ENCODE measurements around the gene IWS1.
"Not testable (repeated sequence)": the region's sequence is repeated elsewhere in the genome, so short reads cannot be mapped to it uniquely, and the experiment has no call there.

The IWS1 gene

GRCh38 chr2:127453392-127454171, 72.7 kb downstream of the IWS1 start:
- DNase-seq: peak; percentile 35 to 49

GRCh38 chr2:127453013-127453391, 73.3 kb downstream of the IWS1 start:
- no peak for DNase-seq

- not testable (repeated sequence) for DNase-seq
Measured at GRCh38 chr2:127452423-127452822, 73.9 kb downstream of the IWS1 start.

GRCh38 chr2:127451981-127452380, 74.3 kb downstream of the IWS1 start:
- DNase-seq: no peak

DNA sequence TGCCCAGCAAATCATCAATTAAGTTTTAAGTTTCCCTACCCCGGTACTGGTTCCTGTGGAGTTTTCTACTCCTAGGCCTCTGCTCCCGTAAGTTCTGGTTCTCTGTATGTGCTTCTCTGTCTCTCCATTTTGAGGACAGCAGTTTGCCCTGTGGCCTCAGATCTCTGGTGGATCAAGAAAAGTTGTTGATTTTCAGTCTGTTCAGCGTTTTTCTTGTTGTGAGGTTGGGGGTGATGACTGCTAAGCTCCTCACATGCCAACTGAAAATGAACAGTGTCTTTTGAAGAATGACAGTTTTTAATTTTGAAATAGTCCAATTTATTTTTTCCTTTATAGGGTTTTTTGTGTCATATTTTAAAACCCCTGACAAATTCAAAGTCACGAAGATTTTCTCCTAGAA, 76.4 kb downstream of the IWS1 start:
- no peak for DNase-seq

GRCh38 chr2:127449414-127449813, 76.9 kb downstream of the IWS1 start:
- DNase-seq: no peak

- no peak for DNase-seq
Measured at GRCh38 chr2:127448526-127448925, 77.8 kb downstream of the IWS1 start.

DNA sequence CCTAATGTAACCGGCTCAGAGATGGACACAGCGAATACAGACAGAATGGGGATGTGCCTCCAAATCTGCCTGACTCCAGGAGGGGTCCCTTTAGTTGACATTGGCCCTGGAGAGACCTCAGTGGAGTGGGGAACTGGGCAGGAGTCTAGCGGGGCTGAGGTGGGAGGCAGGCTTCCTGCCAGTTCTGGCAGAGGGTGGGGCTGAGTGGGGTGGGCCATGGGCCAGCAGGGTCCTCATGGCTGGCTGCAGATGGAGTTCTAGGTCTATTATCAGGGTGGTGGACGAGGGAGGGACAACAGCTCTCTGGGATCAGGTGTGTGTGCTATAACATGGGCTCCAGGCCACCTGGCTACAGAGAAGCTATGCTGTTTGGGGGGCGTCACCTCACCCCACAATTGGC, 86.9 kb downstream of the IWS1 start:
- DNase-seq: no peak

DNA sequence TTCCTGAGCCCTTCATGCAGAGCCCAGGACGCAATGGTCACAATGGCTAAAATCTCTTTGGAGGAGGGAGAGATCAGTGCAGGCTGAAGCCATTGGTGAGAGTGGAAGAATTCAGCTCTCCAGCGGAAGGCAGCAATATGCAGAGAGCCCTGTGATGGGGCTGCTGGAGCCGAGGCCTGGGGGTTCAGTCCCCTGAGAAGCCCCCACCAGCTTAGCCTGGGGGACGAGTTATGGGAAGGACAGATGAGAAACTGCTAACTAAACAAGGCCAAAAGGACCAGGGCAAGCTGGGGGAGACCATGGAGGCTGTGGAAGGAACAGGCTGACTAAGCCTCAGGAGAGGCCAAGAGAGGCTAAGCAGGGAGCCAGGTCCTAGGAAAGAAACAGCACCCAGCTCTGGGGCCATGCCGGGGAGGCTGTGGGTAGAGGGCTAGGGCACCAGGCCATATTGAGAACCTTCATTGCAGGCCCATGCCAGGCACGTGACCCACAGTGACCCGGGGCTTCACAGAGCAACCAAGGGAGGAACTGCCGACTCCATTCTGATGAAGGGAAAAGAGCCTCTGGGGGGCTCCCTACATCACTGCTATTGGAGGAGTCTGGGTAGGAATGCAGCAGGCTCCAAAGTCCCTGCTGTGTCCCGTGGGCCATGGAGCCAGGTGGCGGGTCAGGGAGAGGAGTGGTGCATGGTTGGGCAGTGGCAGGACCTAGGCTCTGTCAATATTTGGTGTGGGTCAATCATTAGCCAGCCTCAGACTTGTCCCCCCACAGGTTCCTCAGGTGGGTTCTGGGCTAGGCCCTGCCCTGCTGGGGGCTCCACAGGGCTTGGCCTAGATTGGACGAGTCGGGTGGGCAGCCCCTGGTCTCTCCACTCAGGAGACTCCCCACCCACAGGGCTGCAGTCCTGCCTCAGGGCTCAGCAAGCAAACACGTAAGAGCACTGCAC, 88.2 kb downstream of the IWS1 start:
- no peak for DNase-seq

DNA sequence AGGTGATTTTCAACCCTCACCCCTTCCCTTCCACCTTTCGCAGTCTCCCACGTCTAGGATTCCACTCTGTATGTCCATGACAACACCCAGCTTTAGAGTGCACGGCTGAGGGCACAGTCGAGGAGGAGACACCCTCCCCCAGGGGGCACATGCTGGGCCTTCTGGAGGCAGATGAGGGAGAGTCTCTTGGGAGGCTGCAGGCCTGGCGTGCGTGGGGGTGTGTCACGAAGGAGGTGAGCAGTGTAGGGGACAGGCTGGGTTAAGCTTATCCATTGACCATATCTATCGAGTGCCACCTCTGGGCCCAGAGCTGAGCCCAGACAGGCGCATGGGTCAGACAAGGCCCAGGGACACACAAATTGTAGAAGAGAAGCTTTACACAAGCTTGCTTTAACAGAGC, 89.2 kb downstream of the IWS1 start:
- no peak for DNase-seq

DNA sequence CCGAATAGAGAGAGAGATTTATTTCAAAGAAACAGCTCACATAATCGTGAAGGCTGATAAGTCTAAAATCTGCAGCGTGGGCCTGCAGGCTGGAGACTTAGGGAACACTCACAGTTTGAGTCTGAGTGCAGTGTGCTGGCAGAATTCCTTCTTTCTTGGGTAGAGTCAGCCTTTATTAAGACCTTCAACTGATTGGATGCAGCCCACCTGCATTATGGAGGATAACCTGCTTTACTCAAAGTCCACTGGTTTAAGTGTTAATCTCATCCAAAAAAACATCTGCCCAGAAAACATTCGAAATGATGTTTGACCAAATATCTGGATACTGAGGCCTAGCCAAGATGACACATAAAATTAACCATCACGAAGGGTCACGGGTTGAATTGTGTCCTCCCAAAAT, 91.8 kb downstream of the IWS1 start:
- no peak for DNase-seq

- DNase-seq: no peak
Measured at GRCh38 chr2:127431408-127432023, 94.8 kb downstream of the IWS1 start.
